ENCODE measurements around the gene XRCC5. TPM values are rescaled to one million over a fixed set of nuclear protein-coding genes. Genes with fewer than 3 reads are reported as not detected.

Gene XRCC5
- total RNA-seq, 1 donor from 2014 or later = 284 TPM

GRCh38 chr2:216211614-216212145 is 102.5 kb downstream of the XRCC5 start:
- DNase-seq (ENCODE audit: low read depth) = no peak
- Histone ChIP-seq H3K36me3 (ENCODE audit: control insufficient read depth, insufficient read depth, low read length) (peaks cover 1% of the 10 kb centered on the region), H3K4me3 (ENCODE audit: low read depth, low read length) (no peak overlapping the region), H3K27me3 (ENCODE audit: control insufficient read depth, insufficient read depth, low read length) (no peaks in the 10 kb centered on the region)
- TF ChIP-seq, protein P1, sequence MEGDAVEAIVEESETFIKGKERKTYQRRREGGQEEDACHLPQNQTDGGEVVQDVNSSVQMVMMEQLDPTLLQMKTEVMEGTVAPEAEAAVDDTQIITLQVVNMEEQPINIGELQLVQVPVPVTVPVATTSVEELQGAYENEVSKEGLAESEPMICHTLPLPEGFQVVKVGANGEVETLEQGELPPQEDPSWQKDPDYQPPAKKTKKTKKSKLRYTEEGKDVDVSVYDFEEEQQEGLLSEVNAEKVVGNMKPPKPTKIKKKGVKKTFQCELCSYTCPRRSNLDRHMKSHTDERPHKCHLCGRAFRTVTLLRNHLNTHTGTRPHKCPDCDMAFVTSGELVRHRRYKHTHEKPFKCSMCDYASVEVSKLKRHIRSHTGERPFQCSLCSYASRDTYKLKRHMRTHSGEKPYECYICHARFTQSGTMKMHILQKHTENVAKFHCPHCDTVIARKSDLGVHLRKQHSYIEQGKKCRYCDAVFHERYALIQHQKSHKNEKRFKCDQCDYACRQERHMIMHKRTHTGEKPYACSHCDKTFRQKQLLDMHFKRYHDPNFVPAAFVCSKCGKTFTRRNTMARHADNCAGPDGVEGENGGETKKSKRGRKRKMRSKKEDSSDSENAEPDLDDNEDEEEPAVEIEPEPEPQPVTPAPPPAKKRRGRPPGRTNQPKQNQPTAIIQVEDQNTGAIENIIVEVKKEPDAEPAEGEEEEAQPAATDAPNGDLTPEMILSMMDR (IDR thresholded peaks at IDR 0.05; ENCODE audit: insufficient read depth, low read length, poor library complexity, severe bottlenecking) = no peak

DNA sequence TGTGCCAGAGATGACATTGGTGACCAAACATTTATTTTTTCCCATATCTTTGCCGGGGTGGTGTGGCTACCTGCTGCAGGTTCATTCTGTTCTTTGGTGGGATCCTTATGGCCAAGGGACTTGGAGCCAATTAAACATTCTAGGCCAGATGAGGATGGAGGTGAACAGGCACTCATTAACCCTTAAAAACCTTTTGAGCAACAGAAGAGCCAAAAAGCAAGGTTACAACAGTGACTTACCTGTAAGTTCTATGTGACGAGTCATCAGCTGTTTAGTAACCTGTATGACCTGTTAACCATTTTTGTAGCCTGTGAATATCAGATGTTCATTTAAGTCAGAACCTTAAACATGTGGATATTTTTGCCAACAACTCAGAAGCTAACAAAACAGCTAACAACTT is 105.6 kb downstream of the XRCC5 start:
- H3K4me3 ChIP-seq (ENCODE audit: low read depth, low read length) = no peak overlapping the region
- no peak for DNase-seq (ENCODE audit: low read depth)
- no peaks in the 10 kb centered on the region for H3K36me3 ChIP-seq (ENCODE audit: control insufficient read depth, insufficient read depth, low read length)
- H3K27me3 ChIP-seq (ENCODE audit: control insufficient read depth, insufficient read depth, low read length) = no peaks in the 10 kb centered on the region
- TF ChIP-seq, protein P1 (IDR thresholded peaks at IDR 0.05; ENCODE audit: insufficient read depth, low read length, poor library complexity, severe bottlenecking) = no peak

GRCh38 chr2:216215658-216216390 is 106.7 kb downstream of the XRCC5 start:
- no peaks in the 10 kb centered on the region for H3K36me3 ChIP-seq (ENCODE audit: control insufficient read depth, insufficient read depth, low read length)
- TF ChIP-seq, protein P1 (IDR thresholded peaks at IDR 0.05; ENCODE audit: insufficient read depth, low read length, poor library complexity, severe bottlenecking) = peak; percentile 55
- H3K27me3 ChIP-seq (ENCODE audit: control insufficient read depth, insufficient read depth, low read length) = no peaks in the 10 kb centered on the region
- H3K4me3 ChIP-seq (ENCODE audit: low read depth, low read length) = no peak overlapping the region
- DNase-seq (ENCODE audit: low read depth) = no peak

- TF ChIP-seq, protein P1 (IDR thresholded peaks at IDR 0.05; ENCODE audit: insufficient read depth, low read length, poor library complexity, severe bottlenecking) = no peak
- no peaks in the 10 kb centered on the region for H3K36me3 ChIP-seq (ENCODE audit: control insufficient read depth, insufficient read depth, low read length)
- DNase-seq (ENCODE audit: low read depth) = no peak
- H3K4me3 ChIP-seq (ENCODE audit: low read depth, low read length) = no peak overlapping the region
- no peaks in the 10 kb centered on the region for H3K27me3 ChIP-seq (ENCODE audit: control insufficient read depth, insufficient read depth, low read length)
These were observed 108.1 kb downstream of the XRCC5 start for GRCh38 chr2:216216951-216217903.

DNA sequence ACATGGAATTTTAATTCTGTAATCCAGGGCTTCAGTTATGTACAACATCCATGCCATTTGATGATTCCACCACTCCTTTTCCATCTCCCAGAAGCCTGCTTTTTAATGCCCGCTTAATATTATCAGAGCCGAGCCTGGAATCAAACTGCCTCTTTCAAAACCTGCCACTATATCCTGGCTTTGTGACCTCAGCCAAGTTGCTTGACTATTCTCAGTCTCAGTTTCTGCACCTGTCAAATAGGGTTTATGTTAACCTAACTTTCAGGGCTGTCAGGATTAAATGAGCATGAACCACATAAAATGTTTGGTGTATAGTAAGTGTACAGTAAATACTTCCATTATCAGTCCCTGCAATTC is 108.7 kb downstream of the XRCC5 start:
- DNase-seq (ENCODE audit: low read depth) = no peak
- Histone ChIP-seq H3K36me3 (ENCODE audit: control insufficient read depth, insufficient read depth, low read length) (no peaks in the 10 kb centered on the region), H3K27me3 (ENCODE audit: control insufficient read depth, insufficient read depth, low read length) (no peaks in the 10 kb centered on the region), H3K4me3 (ENCODE audit: low read depth, low read length) (no peak overlapping the region)
- TF ChIP-seq, protein P1 (IDR thresholded peaks at IDR 0.05; ENCODE audit: insufficient read depth, low read length, poor library complexity, severe bottlenecking) = no peak
